GM18909 (cell line): ENCODE results near the gene SHISA8.
"Not testable (repeated sequence)": the region's sequence is repeated elsewhere in the genome, so short reads cannot be mapped to it uniquely, and the experiment has no call there.

Experiments used
- ATAC-seq: cut with Tn5 transposase; IDR thresholded peaks from one replicate; pipeline ENCODE4 v1.9.1; 2021; ENCODE audit warnings: mild to moderate bottlenecking; ENCODE audit not compliant: unreplicated experiment, poor library complexity

Gene SHISA8

GRCh38 chr22:41900652-41901312 lies 14.1 kb downstream of the SHISA8 start:
- no peak for ATAC-seq

GRCh38 chr22:41899992-41900651 lies 14.8 kb downstream of the SHISA8 start:
- no peak for ATAC-seq

GRCh38 chr22:41899110-41899509 lies 15.8 kb downstream of the SHISA8 start:
- ATAC-seq, result no peak

GRCh38 chr22:41898645-41899044 lies 16.2 kb downstream of the SHISA8 start:
- no peak for ATAC-seq

DNA sequence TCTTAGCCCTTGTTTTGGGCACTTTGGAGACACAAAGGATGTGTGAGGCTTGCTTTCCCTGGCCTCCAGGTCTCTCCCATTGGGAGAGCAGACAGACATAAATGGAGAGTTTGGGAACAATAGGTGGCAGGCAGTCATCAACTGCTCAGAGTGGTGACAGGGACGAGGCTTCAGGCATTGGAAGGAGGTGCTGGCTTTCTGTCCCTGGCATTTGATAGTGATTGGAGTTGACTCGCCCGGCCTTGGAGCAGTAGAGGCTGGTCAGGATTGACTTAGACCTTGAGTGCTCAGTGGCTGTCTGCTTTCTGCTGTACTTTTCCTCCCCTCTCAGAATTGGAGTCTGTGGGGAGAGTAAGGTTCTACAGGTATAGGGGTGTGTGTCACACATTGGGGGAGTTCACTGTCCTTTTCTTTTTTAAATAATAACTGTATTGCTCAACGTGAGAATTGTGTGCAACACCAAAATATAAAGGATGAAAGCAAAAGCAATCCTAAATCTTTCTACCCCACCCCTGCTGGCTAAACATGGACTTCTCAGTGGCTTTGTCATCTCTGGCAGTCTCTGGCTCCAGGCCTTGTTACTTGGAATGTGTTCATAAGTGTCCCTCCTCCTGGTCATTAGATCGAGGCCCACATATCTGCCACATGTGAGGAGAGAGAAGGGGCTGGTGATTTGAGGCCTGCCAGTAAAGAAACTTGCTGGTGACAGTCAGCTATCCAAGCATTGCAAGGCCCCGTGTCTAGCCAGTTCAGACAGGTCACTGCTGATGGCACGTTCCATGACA lies 21.1 kb downstream of the SHISA8 start:
- ATAC-seq, result no peak

DNA sequence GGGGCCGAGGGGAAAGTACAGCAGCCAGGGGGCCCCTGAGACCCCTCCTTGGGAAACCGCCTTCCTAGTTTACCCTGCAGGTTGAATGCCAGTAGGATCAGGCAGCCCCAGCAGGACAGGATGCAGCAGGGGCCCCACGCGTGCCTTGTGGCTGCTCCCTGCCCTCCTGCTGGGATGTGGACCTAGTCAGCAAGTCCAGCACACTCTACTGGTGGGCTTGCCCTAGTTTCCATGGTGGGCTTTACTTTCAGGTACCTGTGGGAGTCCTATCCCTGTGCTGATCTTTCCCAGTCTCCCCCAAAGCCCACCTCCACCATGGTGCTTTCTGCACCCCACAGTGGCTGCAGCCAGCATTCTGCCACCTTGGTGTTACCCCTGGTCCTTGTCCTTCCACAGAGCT lies 22.2 kb downstream of the SHISA8 start:
- no peak for ATAC-seq

- no peak for ATAC-seq
Measured at GRCh38 chr22:41891407-41891806, 23.5 kb downstream of the SHISA8 start.

DNA sequence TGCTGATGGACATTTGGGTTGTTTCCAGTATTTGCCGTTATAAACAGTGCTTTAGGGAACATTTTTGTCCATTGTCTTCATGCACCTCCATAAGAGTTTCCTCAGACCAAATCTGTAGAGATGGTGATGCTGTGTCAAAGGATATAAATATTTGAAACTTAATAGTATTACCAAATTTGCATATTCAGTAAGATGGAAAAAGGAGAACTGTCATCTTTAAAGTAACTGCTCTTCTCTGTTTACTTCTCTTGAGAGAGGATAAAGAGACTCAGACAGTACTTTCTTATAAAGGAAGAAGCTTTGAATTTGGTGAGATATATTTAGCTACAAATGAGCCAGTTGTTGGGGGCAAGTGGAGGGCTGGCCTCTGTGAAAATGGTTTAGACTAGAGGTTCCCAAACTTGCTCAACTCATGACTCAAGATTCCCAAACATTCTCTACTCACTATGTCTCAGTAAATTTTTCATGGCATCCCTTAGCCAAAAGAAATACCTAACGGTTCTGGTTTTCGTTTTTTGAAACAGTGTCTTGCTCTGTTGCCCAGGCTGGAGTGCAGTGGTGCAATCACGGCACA lies 26.2 kb downstream of the SHISA8 start:
- ATAC-seq, result no peak

DNA sequence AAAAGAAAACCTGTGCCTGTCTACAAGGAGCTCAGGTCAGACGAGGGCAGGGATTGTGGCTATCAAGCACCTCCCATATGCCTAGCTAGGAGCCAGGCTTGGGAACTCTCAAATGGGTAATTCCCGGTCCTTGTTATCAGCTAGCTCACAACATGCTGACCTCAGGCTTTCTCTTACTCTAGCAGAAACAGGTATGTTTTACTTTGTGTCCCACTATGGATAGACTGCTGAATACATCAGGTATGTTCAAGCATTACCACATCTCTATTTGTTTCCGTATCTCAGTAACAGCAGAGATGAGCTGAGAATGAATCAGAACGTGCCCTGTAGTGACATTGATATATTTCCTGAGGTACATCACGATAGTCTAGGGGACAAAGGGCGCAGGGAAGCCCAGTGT lies 29.4 kb downstream of the SHISA8 start:
- no peak for ATAC-seq

GRCh38 chr22:41885116-41885515 lies 29.8 kb downstream of the SHISA8 start:
- no peak for ATAC-seq

- ATAC-seq, result no peak
Measured at GRCh38 chr22:41883400-41883799, 31.5 kb downstream of the SHISA8 start.

GRCh38 chr22:41880653-41881052 lies 34.2 kb downstream of the SHISA8 start:
- no peak for ATAC-seq

GRCh38 chr22:41876675-41877074 lies 38.2 kb downstream of the SHISA8 start:
- no peak for ATAC-seq

GRCh38 chr22:41876275-41876674 lies 38.6 kb downstream of the SHISA8 start:
- ATAC-seq, result no peak

DNA sequence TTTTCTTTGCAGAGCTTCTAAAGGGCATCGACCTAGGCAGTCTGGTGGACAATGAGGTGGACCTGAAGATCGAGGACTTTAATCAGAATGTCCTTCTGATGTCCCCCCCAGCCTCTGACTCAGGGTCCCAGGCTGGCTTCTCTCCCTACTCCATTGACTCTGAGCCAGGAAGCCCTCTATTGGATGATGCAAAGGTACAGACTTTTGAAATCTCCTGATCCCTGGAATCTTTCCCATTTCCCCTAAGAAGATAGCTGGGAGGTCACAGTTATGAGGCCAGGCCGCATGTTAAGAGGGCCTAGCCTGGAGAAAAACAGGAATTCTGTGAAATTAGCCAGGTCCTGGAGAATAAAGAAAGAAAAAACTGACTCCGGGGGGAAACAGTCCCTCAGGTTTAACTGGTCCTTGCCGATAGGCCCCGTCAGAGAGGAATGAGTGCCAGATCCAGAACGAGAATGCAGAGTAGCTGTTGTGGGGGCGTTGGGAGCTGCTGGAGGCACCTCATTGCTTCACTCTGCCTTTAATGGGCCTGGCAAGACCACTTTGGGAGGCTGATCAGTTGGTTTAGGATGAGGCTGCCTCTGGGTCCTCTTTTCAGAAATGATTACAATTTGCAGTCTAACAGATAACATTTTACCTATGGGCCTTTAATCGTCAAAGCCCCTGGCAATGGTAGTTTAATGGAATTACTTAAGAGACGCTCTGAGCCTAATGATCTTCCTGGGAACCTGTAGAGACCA lies 39.2 kb downstream of the SHISA8 start:
- no peak for ATAC-seq

GRCh38 chr22:41874090-41874489 lies 40.8 kb downstream of the SHISA8 start:
- ATAC-seq, result no peak

GRCh38 chr22:41873391-41873790 lies 41.5 kb downstream of the SHISA8 start:
- no peak for ATAC-seq

DNA sequence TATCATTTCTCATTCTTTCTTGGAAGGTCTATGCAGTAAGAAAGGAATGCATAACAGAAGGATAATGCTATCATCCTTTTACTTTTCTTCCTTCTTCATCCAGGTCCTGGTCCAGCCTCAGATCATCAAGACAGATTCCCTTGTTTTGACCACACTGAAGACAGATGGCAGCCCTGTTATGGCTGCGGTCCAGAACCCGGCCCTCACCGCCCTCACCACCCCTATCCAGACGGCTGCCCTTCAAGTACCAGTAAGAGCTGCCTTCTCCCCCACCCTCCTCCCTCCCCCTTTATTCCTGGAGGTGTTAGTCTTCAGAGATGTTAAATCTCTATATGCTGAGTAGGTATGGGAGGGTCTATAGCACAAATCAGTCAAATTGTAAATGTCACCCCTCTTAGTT lies 44.1 kb downstream of the SHISA8 start:
- no peak for ATAC-seq

GRCh38 chr22:41870081-41870480 lies 44.8 kb downstream of the SHISA8 start:
- ATAC-seq, result not testable (repeated sequence)

DNA sequence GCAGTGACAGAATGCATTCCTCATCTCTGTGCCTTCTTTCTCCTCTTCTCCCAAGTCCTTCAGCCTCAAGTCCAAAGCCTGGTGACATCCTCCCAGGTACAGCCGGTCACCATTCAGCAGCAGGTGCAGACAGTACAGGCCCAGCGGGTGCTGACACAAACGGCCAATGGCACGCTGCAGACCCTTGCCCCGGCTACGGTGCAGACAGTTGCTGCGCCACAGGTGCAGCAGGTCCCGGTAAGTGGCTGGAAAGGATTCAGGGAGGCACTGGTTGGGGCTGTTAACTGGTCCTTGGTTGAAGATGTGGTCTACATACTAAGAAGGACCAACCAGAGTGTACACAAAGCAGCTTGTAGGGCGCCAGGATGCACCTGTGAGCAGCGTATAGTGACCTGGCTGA lies 46.3 kb downstream of the SHISA8 start:
- ATAC-seq, result no peak
